Astrocyte (in vitro differentiated cells and primary cell): ENCODE data around the gene IGF2BP2. TPM values are rescaled to one million over a fixed set of nuclear protein-coding genes. Genes with fewer than 3 reads are reported as not detected.

Experiments used
- DNase-seq: peaks from one replicate; pipeline ENCODE4 v3.0.0-alpha.2; 2010; ENCODE audit warnings: low read depth
- FAIRE-seq: peaks from 2 replicates; lab custom pipeline; 2011; peaks lifted over from hg19 to GRCh38; lab: Jason Lieb, UNC
- H2AFZ ChIP-seq: 2 replicates; pipeline ENCODE4 v1.6.0; 2012; ENCODE audit warnings: low read depth, low read length, inconsistent platforms
- H3K27ac ChIP-seq: 2 replicates; pipeline ENCODE4 v1.5.1; 2011; ENCODE audit warnings: low read depth, low read length, inconsistent platforms
- H3K27me3 ChIP-seq: 2 replicates; pipeline ENCODE4 v1.6.0; 2011; ENCODE audit warnings: low read length, inconsistent platforms; ENCODE audit not compliant: insufficient read depth
- H3K36me3 ChIP-seq: 2 replicates; pipeline ENCODE4 v1.5.1; 2011; ENCODE audit warnings: low read length, inconsistent platforms; ENCODE audit not compliant: insufficient read depth
- H3K4me1 ChIP-seq: 2 replicates; pipeline ENCODE4 v1.5.1; 2011; ENCODE audit warnings: low read length, inconsistent platforms; ENCODE audit not compliant: insufficient read depth
- H3K4me2 ChIP-seq: 2 replicates; pipeline ENCODE4 v1.6.0; 2012; ENCODE audit warnings: low read length, inconsistent platforms
- H3K4me3 ChIP-seq: 2 replicates; pipeline ENCODE4 v1.5.1; 2011; ENCODE audit warnings: low read depth, mild to moderate bottlenecking, low read length, inconsistent platforms; ENCODE audit not compliant: insufficient read depth
- H3K79me2 ChIP-seq: 2 replicates; pipeline ENCODE4 v1.6.0; 2012; ENCODE audit warnings: mild to moderate bottlenecking, low read length, inconsistent platforms; ENCODE audit not compliant: insufficient read depth
- H3K9ac ChIP-seq: 2 replicates; pipeline ENCODE4 v1.6.0; 2012; ENCODE audit warnings: mild to moderate bottlenecking, low read length, inconsistent platforms
- H3K9me3 ChIP-seq: 2 replicates; pipeline ENCODE4 v1.5.1; 2012; ENCODE audit warnings: low read depth, mild to moderate bottlenecking, low read length, inconsistent platforms; ENCODE audit not compliant: insufficient read depth
- H4K20me1 ChIP-seq: 2 replicates; pipeline ENCODE4 v1.6.0; 2012; ENCODE audit warnings: low read length, inconsistent platforms; ENCODE audit not compliant: insufficient read depth
- H3K27ac Mint-ChIP-seq: one replicate; pipeline ENCODE4 v1.8.0; 2021; ENCODE audit warnings: mild to moderate bottlenecking, mixed read lengths; ENCODE audit not compliant: unreplicated experiment
- H3K27me3 Mint-ChIP-seq: one replicate; pipeline ENCODE4 v1.8.0; 2021; ENCODE audit warnings: low read depth, mixed read lengths; ENCODE audit not compliant: unreplicated experiment
- H3K36me3 Mint-ChIP-seq: one replicate; pipeline ENCODE4 v1.8.0; 2021; ENCODE audit warnings: low read depth, mixed read lengths; ENCODE audit not compliant: unreplicated experiment
- H3K4me1 Mint-ChIP-seq: one replicate; pipeline ENCODE4 v1.8.0; 2021; ENCODE audit warnings: low read depth, mixed read lengths; ENCODE audit not compliant: unreplicated experiment
- H3K4me3 Mint-ChIP-seq: one replicate; pipeline ENCODE4 v1.8.0; 2021; ENCODE audit warnings: mild to moderate bottlenecking, moderate library complexity, mixed read lengths; ENCODE audit not compliant: unreplicated experiment
- H3K9me3 Mint-ChIP-seq: one replicate; pipeline ENCODE4 v1.8.0; 2021; ENCODE audit warnings: mild to moderate bottlenecking, mixed read lengths; ENCODE audit not compliant: unreplicated experiment
- CTCF ChIP-seq: IDR thresholded peaks from 2 replicates; pipeline ENCODE4 v1.5.1; 2011; ENCODE audit warnings: low read depth, mild to moderate bottlenecking, inconsistent platforms, low read length, moderate library complexity; ENCODE audit not compliant: insufficient read depth
- EZH2 ChIP-seq: IDR thresholded peaks from 2 replicates; pipeline ENCODE4 v1.6.1; 2012; ENCODE audit warnings: mild to moderate bottlenecking, low read length, inconsistent platforms; ENCODE audit not compliant: insufficient read depth
- total RNA-seq: library from RNA; stranded (reverse); gene quantifications from 2 replicates; pipeline ENCODE4 v1.2.1, GENCODE V29; 2021

Gene IGF2BP2
- total RNA-seq, 1 donor from 2014 or later, result 162 TPM

GRCh38 chr3:185728630-185729336 lies 96.1 kb downstream of the IGF2BP2 start:
- H3K4me1 ChIP-seq, result peaks cover 50% of the 10 kb centered on the region
- H3K9me3 ChIP-seq, result no peaks in the 10 kb centered on the region
- Mint-ChIP-seq H3K9me3 (no peaks in the 10 kb centered on the region), H3K27ac (peak overlapping the region; percentile 91), H3K36me3 (peaks cover 1% of the 10 kb centered on the region), H3K4me1 (peaks cover 78% of the 10 kb centered on the region), H3K27me3 (no peaks in the 10 kb centered on the region), H3K4me3 (no peak overlapping the region)
- H3K79me2 ChIP-seq, result peaks cover 81% of the 10 kb centered on the region
- peak; percentile 64 for DNase-seq
- H4K20me1 ChIP-seq, result peaks cover 29% of the 10 kb centered on the region
- FAIRE-seq, result no peak
- no peaks in the 10 kb centered on the region for H3K36me3 ChIP-seq
- H3K27me3 ChIP-seq, result no peaks in the 10 kb centered on the region
- no peak overlapping the region for H2AFZ ChIP-seq
- peak overlapping the region; percentile 66 for H3K4me2 ChIP-seq
- peak overlapping the region; percentile 46 for H3K9ac ChIP-seq
- peak overlapping the region; percentile 72 for H3K27ac ChIP-seq
- H3K4me3 ChIP-seq, result no peak overlapping the region
- no peak for TF ChIP-seq EZH2
- no peak for TF ChIP-seq CTCF

GRCh38 chr3:185727873-185728272 lies 97.0 kb downstream of the IGF2BP2 start:
- Histone ChIP-seq H3K4me3 (no peak overlapping the region), H2AFZ (no peak overlapping the region), H3K9ac (no peak overlapping the region), H3K36me3 (no peaks in the 10 kb centered on the region), H3K4me1 (peaks cover 45% of the 10 kb centered on the region), H3K27me3 (no peaks in the 10 kb centered on the region), H3K27ac (peak overlapping the region; percentile 72), H3K79me2 (peaks cover 85% of the 10 kb centered on the region), H3K4me2 (peak overlapping the region; percentile 23), H4K20me1 (peaks cover 33% of the 10 kb centered on the region), H3K9me3 (no peaks in the 10 kb centered on the region)
- Mint-ChIP-seq H3K9me3 (no peaks in the 10 kb centered on the region), H3K36me3 (peaks cover 7% of the 10 kb centered on the region), H3K27me3 (no peaks in the 10 kb centered on the region), H3K4me1 (peaks cover 77% of the 10 kb centered on the region), H3K27ac (peak overlapping the region; percentile 91), H3K4me3 (no peak overlapping the region)
- TF ChIP-seq EZH2, result no peak
- no peak for TF ChIP-seq CTCF
- FAIRE-seq, result no peak
- DNase-seq, result peak; percentile 33
